H9 (cell line): ENCODE results near the gene ARL5A. TPM values are rescaled to one million over a fixed set of nuclear protein-coding genes. Genes with fewer than 3 reads are reported as not detected.

ENCODE experiments used
- DNase-seq: peaks from one replicate; pipeline ENCODE4 v3.0.0-alpha.2; 2017
- H2AFZ ChIP-seq: one replicate; pipeline ENCODE4 v1.6.1; 2013; ENCODE audit warnings: mild to moderate bottlenecking, low read length, control low read depth, moderate library complexity
- H2AK5ac ChIP-seq: 2 replicates; pipeline ENCODE4 v1.6.1; 2013; ENCODE audit warnings: low read length, control low read depth, mixed read lengths; ENCODE audit not compliant: insufficient read length
- H2BK120ac ChIP-seq: one replicate; pipeline ENCODE4 v1.6.1; 2013; ENCODE audit warnings: low read depth, mild to moderate bottlenecking, low read length, control low read depth, inconsistent platforms; ENCODE audit not compliant: poor library complexity, severe bottlenecking
- H2BK12ac ChIP-seq: 2 replicates; pipeline ENCODE4 v1.6.1; 2013; ENCODE audit warnings: low read length, control low read depth, mixed read lengths, low read depth; ENCODE audit not compliant: insufficient read length
- H2BK15ac ChIP-seq: 2 replicates; pipeline ENCODE4 v1.6.1; 2013; ENCODE audit warnings: low read depth, low read length, control low read depth
- H2BK20ac ChIP-seq: one replicate; pipeline ENCODE4 v1.6.1; 2013; ENCODE audit warnings: low read depth, mild to moderate bottlenecking, low read length, control low read depth, inconsistent platforms; ENCODE audit not compliant: poor library complexity, severe bottlenecking
- H2BK5ac ChIP-seq: 2 replicates; pipeline ENCODE4 v1.6.1; 2013; ENCODE audit warnings: low read length, control low read depth, mixed read lengths; ENCODE audit not compliant: insufficient read length
- H3K14ac ChIP-seq: 2 replicates; pipeline ENCODE4 v1.6.1; 2013; ENCODE audit warnings: low read length, control low read depth; ENCODE audit not compliant: insufficient read depth
- H3K18ac ChIP-seq: 2 replicates; pipeline ENCODE4 v1.6.1; 2013; ENCODE audit warnings: low read depth, mild to moderate bottlenecking, mixed read lengths, low read length, control low read depth; ENCODE audit not compliant: insufficient read length
- H3K23ac ChIP-seq: 2 replicates; pipeline ENCODE4 v1.6.1; 2013; ENCODE audit warnings: low read length, control low read depth, mixed read lengths, low read depth; ENCODE audit not compliant: insufficient read length
- H3K23me2 ChIP-seq: 2 replicates; pipeline ENCODE4 v1.6.1; 2013; ENCODE audit warnings: low read depth, mild to moderate bottlenecking, mixed read lengths, low read length, control low read depth; ENCODE audit not compliant: insufficient read length, poor library complexity, severe bottlenecking
- H3K27ac ChIP-seq: 2 replicates; pipeline ENCODE4 v1.5.1; 2013; ENCODE audit warnings: low read length, control low read depth, mixed read lengths, low read depth; ENCODE audit not compliant: insufficient read length
- H3K27me3 ChIP-seq: 2 replicates; pipeline ENCODE4 v1.6.1; 2013; ENCODE audit warnings: low read length, control low read depth, inconsistent platforms; ENCODE audit not compliant: insufficient read depth
- H3K4ac ChIP-seq: 2 replicates; pipeline ENCODE4 v1.6.1; 2013; ENCODE audit warnings: low read depth, mild to moderate bottlenecking, control low read depth, inconsistent platforms, low read length, moderate library complexity
- H3K4me1 ChIP-seq: 2 replicates; pipeline ENCODE4 v1.6.1; 2013; ENCODE audit warnings: low read length, control low read depth, inconsistent platforms; ENCODE audit not compliant: insufficient read depth
- H3K4me2 ChIP-seq: 2 replicates; pipeline ENCODE4 v1.6.1; 2013; ENCODE audit warnings: low read length, control low read depth, mixed read lengths; ENCODE audit not compliant: insufficient read length, insufficient read depth
- H3K56ac ChIP-seq: 2 replicates; pipeline ENCODE4 v1.6.1; 2013; ENCODE audit warnings: low read depth, mild to moderate bottlenecking, mixed read lengths, low read length, control low read depth; ENCODE audit not compliant: insufficient read length
- H3K79me1 ChIP-seq: 2 replicates; pipeline ENCODE4 v1.6.1; 2013; ENCODE audit warnings: low read depth, mild to moderate bottlenecking, moderate library complexity, low read length, control low read depth, inconsistent platforms; ENCODE audit not compliant: insufficient read depth, poor library complexity, severe bottlenecking
- H3K79me2 ChIP-seq: 2 replicates; pipeline ENCODE4 v1.6.1; 2013; ENCODE audit warnings: low read length, control low read depth, inconsistent platforms; ENCODE audit not compliant: insufficient read depth
- H3K9ac ChIP-seq: 2 replicates; pipeline ENCODE4 v1.6.1; 2013; ENCODE audit warnings: low read length, control low read depth, mixed read lengths; ENCODE audit not compliant: insufficient read length; ENCODE audit errors: extremely low read depth
- H3K9me3 ChIP-seq: one replicate; pipeline ENCODE4 v1.6.1; 2013; ENCODE audit warnings: low read depth, low read length, inconsistent platforms; ENCODE audit not compliant: control insufficient read depth
- H3T11ph ChIP-seq: one replicate; pipeline ENCODE4 v1.6.1; 2013; ENCODE audit warnings: mild to moderate bottlenecking, low read length, control low read depth, inconsistent platforms
- H4K20me1 ChIP-seq: one replicate; pipeline ENCODE4 v1.6.1; 2013; ENCODE audit not compliant: control insufficient read depth, insufficient read length, insufficient read depth
- H4K5ac ChIP-seq: 2 replicates; pipeline ENCODE4 v1.6.1; 2013; ENCODE audit warnings: low read depth, mild to moderate bottlenecking, mixed read lengths, low read length, control low read depth; ENCODE audit not compliant: insufficient read length
- H4K8ac ChIP-seq: replicated peaks from 2 replicates; pipeline ENCODE4 v1.6.1; 2013; ENCODE audit warnings: low read length, control low read depth, mixed read lengths, low read depth; ENCODE audit not compliant: insufficient read length
- H4K91ac ChIP-seq: 2 replicates; pipeline ENCODE4 v1.6.1; 2013; ENCODE audit warnings: low read depth, mild to moderate bottlenecking, moderate library complexity, mixed read lengths, low read length, control low read depth; ENCODE audit not compliant: insufficient read length
- H3K27ac Mint-ChIP-seq, 3 experiments: 2 replicates in 2 of 3; 3 replicates in 1 of 3; pipeline ENCODE4 v1.8.0; 2020 to 2021; ENCODE audit warnings: mixed read lengths in 3 of 3, mild to moderate bottlenecking in 1 of 3, moderate library complexity in 1 of 3
- H3K27me3 Mint-ChIP-seq: 2 replicates; pipeline ENCODE4 v1.8.0; 2021; ENCODE audit warnings: low read depth, mild to moderate bottlenecking, moderate library complexity, mixed read lengths
- H3K36me3 Mint-ChIP-seq, 3 experiments: 2 replicates in 2 of 3; 3 replicates in 1 of 3; pipeline ENCODE4 v1.8.0; 2020 to 2021; ENCODE audit warnings: low read depth in 3 of 3, mixed read lengths in 3 of 3; ENCODE audit not compliant: insufficient read depth in 1 of 3
- H3K4me1 Mint-ChIP-seq, 2 experiments: 2 replicates each; pipeline ENCODE4 v1.8.0; 2020; ENCODE audit warnings: mixed read lengths in 2 of 2
- H3K4me3 Mint-ChIP-seq, 2 experiments: 2 replicates in 1 of 2; 3 replicates in 1 of 2; pipeline ENCODE4 v1.8.0; 2020 to 2021; ENCODE audit warnings: mild to moderate bottlenecking in 2 of 2, mixed read lengths in 2 of 2, moderate library complexity in 1 of 2
- H3K9me3 Mint-ChIP-seq, 2 experiments: 2 replicates in 1 of 2; 3 replicates in 1 of 2; pipeline ENCODE4 v1.8.0; 2020; ENCODE audit warnings: mild to moderate bottlenecking in 2 of 2, mixed read lengths in 2 of 2, moderate library complexity in 1 of 2
- CTCF ChIP-seq: fragments of 200-600 bp; sonication (generic); conservative IDR thresholded peaks from 3 replicates; pipeline ENCODE4 v1.8.0; 2021; ENCODE audit warnings: antibody characterized with exemption, mild to moderate bottlenecking
- WGBS: extraction: QIAGEN DNeasy Blood & Tissue Kit; methylation state at CpG from one replicate; pipeline ENCODE4 v1.1.7; 2013; ENCODE audit warnings: missing lambda C conversion rate, low lambda C conversion rate, mixed read lengths; ENCODE audit not compliant: insufficient read length; ENCODE audit errors: extremely low coverage; 5-methylcytosine and 5-hydroxymethylcytosine counted together
- total RNA-seq: library from RNA; stranded (reverse); gene quantifications from 2 replicates; pipeline ENCODE4 v1.2.1, GENCODE V29; 2021

ARL5A gene
- total RNA-seq, 1 experiment from 2014 or later = 66.7 TPM

DNA sequence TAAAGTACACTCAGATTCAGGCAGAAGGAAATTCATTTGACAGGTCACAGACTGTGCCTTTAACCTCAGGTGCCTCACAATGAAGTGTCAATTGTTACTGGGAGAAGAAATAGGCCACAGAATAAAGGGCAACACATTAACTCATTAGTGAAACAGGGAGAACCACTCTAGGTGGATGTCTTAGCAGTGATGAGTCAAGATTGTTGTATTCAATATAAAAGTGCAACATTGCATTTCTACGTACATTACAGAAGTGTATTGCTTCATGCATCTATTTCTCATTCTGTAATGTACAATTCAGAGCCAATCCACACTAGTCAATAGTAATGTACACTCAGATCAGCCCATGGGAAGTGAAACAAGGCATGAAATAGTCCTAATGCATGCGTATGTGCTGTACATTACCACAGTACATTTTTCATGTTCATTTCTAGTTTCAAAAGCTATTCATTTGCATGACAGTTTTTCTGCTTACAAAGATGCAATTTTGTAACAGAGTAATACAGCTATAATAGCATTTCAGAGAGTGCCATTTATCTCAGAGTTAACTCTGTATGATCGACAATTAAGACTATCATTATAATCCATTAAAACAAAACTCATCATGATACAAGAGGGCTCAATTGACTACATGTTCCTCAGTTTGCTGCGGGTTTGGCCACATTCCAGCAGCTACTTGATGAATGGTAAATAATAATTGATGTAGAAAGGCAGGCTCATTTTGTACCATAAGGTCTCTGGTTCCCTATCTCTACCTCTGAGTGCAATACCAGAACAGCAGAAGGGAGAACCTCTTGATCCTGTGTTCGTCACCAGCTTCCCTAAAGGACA, 12.2 kb upstream of the ARL5A start:
- H2BK12ac ChIP-seq = no peak overlapping the region
- no peaks in the 10 kb centered on the region for H3K36me3 Mint-ChIP-seq
- no peak overlapping the region for H4K91ac ChIP-seq
- no peak overlapping the region for H3K27ac Mint-ChIP-seq
- no peak overlapping the region for H3K14ac ChIP-seq
- H3K79me2 ChIP-seq = no peaks in the 10 kb centered on the region
- no peaks in the 10 kb centered on the region for H3K4me1 Mint-ChIP-seq
- no peaks in the 10 kb centered on the region for H3K9me3 Mint-ChIP-seq
- H3T11ph ChIP-seq = no peak overlapping the region
- no peak overlapping the region for H3K4ac ChIP-seq
- H4K8ac ChIP-seq = no peak overlapping the region
- no peak overlapping the region for H2BK20ac ChIP-seq
- H3K23ac ChIP-seq = no peak overlapping the region
- H3K27me3 Mint-ChIP-seq = no peaks in the 10 kb centered on the region
- H4K20me1 ChIP-seq = no peaks in the 10 kb centered on the region
- H3K9me3 ChIP-seq = no peaks in the 10 kb centered on the region
- whole genome bisulfite sequencing = no CpG with 5 or more reads among the region's 5 CpGs
- no peak overlapping the region for H3K4me2 ChIP-seq
- no peaks in the 10 kb centered on the region for H3K27me3 ChIP-seq
- H2BK120ac ChIP-seq = no peak overlapping the region
- no peak overlapping the region for H2AFZ ChIP-seq
- H3K23me2 ChIP-seq = no peaks in the 10 kb centered on the region
- H3K9ac ChIP-seq = no peak overlapping the region
- DNase-seq = no peak
- no peak overlapping the region for H3K56ac ChIP-seq
- TF ChIP-seq CTCF = no peak
- H4K5ac ChIP-seq = no peak overlapping the region
- H3K18ac ChIP-seq = no peak overlapping the region
- no peak overlapping the region for H3K4me3 Mint-ChIP-seq
- no peak overlapping the region for H2AK5ac ChIP-seq
- H3K4me1 ChIP-seq = no peaks in the 10 kb centered on the region
- H3K27ac ChIP-seq = no peak overlapping the region
- H2BK15ac ChIP-seq = no peak overlapping the region
- H2BK5ac ChIP-seq = no peak overlapping the region
- H3K79me1 ChIP-seq = no peaks in the 10 kb centered on the region
